HFFc6 (cell line): Measurements from ENCODE around the gene TRIM45. TPM values are rescaled to one million over a fixed set of nuclear protein-coding genes. Genes with fewer than 3 reads are reported as not detected.
A peak's percentile ranks its signal among the peaks of the same experiment; 100 is the strongest.

Source experiments
- DNase-seq: peaks from one replicate; pipeline ENCODE4 v3.0.0-alpha.2; 2018
- H3K27ac Mint-ChIP-seq: 2 replicates; pipeline ENCODE4 v1.8.0; 2020; ENCODE audit warnings: mild to moderate bottlenecking, mixed read lengths
- H3K27me3 Mint-ChIP-seq: 2 replicates; pipeline ENCODE4 v1.8.0; 2021; ENCODE audit warnings: mild to moderate bottlenecking, moderate library complexity, mixed read lengths; ENCODE audit not compliant: insufficient read depth
- H3K36me3 Mint-ChIP-seq: 2 replicates; pipeline ENCODE4 v1.8.0; 2021; ENCODE audit warnings: low read depth, mixed read lengths
- H3K4me1 Mint-ChIP-seq: 2 replicates; pipeline ENCODE4 v1.8.0; 2020; ENCODE audit warnings: low read depth, mixed read lengths
- H3K4me3 Mint-ChIP-seq: 2 replicates; pipeline ENCODE4 v1.8.0; 2020; ENCODE audit warnings: mild to moderate bottlenecking, moderate library complexity, mixed read lengths
- H3K9me3 Mint-ChIP-seq: 2 replicates; pipeline ENCODE4 v1.8.0; 2020; ENCODE audit warnings: mild to moderate bottlenecking, mixed read lengths
- microRNA-seq: library from miRNA; unstranded; fragments of <30 nt; microRNA quantifications from one replicate; pipeline ENCODE4, GENCODE V29; 2019
- total RNA-seq, 6 experiments: library from RNA; stranded (reverse); fragmentation: NEBNext Ultra II Directional; extraction: Animal tissue kit (Norgen Biotek cat#: 25700); gene quantifications; 2 replicates in 1 of 6; 3 replicates in 5 of 6; pipeline ENCODE4 v1.2.3, GENCODE V29; 2021
- TF ChIP-seq, protein P1 (sequence below): fragments of 200-600 bp; sonication (generic); IDR thresholded peaks from 2 replicates; pipeline ENCODE4 v1.5.0; 2021; ENCODE audit warnings: antibody characterized with exemption, mild to moderate bottlenecking

TRIM45 gene
- total RNA-seq, 6 experiments from 2014 or later, result 2.1 to 4.4 (median 3.6) TPM

DNA sequence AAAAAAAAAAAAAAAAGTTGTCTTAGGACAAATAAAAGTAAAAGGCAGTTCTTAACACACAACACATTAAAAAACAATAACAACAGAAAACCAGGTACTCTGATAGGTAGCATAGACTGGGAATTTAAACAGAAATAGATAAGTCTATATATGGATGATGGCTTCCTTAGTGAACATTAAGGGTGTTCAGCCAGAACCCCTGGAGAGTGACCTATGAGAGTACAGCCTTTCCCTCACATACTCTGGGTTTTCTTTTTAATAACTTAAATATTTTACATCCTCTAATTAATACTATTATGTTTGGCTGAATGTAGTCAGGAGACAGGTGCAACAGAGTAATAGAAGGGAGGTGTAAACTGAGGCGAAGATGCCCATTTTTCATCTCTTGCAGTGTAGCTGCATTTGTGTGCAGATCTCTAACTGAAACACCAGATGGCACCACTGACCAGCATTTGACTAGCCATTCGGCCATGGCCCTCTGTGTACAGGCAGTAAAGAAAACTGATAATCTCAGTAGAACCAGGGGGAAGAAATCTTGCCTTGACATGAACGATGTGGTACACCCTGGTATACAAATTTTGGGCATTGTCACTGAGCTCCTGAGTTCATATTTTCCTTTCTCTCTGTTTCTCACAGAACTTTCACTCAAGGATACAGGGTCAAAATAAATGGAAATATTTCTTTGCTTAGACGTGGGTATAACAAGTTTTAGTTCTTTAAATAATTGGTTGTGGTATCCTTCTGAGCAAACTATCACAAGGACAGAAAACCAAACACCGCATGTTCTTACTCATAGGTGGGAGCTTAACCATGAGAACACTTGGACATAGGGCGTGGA is 53.8 kb downstream of the TRIM45 start:
- Mint-ChIP-seq H3K4me3 (no peak overlapping the region), H3K27me3 (no peaks in the 10 kb centered on the region), H3K9me3 (no peaks in the 10 kb centered on the region), H3K4me1 (peaks cover 11% of the 10 kb centered on the region), H3K36me3 (no peaks in the 10 kb centered on the region), H3K27ac (peak overlapping the region; percentile 72)
- TF ChIP-seq, protein P1, sequence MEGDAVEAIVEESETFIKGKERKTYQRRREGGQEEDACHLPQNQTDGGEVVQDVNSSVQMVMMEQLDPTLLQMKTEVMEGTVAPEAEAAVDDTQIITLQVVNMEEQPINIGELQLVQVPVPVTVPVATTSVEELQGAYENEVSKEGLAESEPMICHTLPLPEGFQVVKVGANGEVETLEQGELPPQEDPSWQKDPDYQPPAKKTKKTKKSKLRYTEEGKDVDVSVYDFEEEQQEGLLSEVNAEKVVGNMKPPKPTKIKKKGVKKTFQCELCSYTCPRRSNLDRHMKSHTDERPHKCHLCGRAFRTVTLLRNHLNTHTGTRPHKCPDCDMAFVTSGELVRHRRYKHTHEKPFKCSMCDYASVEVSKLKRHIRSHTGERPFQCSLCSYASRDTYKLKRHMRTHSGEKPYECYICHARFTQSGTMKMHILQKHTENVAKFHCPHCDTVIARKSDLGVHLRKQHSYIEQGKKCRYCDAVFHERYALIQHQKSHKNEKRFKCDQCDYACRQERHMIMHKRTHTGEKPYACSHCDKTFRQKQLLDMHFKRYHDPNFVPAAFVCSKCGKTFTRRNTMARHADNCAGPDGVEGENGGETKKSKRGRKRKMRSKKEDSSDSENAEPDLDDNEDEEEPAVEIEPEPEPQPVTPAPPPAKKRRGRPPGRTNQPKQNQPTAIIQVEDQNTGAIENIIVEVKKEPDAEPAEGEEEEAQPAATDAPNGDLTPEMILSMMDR, result peak; percentile 92
- peak; percentile 57 for DNase-seq

DNA sequence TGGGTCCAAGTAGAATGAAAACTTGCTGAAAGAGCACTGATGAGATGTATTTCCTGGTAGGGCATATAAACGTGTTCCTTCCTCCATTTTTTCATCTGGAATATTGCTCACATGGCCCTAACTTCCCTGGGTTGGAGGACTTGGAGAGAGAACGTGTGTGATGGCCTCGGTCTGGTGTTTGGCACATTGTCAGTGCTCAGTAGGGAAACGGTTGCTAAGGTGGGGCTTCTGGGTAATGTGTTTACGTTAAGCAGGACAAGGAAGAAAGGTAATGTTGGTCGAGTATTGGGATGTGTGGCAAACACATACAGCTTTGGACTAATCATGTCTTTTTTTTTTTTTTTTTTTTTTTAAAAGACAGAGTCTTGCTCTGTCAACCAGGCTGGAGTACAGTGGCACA is 55.2 kb downstream of the TRIM45 start:
- Mint-ChIP-seq H3K27ac (no peak overlapping the region), H3K27me3 (no peaks in the 10 kb centered on the region), H3K4me3 (no peak overlapping the region), H3K36me3 (no peaks in the 10 kb centered on the region), H3K4me1 (peaks cover 24% of the 10 kb centered on the region), H3K9me3 (no peaks in the 10 kb centered on the region)
- TF ChIP-seq, protein P1, result no peak
- no peak for DNase-seq

DNA sequence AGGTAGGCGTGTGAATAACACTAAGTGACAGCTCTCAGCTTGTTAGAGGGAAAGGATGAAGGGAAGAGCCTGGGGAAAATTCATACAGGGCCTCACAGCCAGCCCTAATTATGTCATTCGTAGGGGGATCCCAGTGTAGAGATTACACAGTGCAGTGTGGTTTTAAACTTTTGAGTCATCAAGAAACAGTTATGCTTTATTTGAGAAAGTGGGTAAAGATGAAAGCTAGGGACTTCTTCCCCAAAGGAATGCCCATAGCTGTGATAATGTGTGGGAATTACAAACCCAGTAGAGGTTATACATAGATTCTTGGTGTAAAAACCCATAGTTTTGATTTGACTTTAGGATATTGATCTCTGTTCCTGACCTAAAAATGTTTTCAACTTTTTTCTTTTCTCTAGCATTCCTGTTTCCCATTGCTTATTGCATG is 59.5 kb downstream of the TRIM45 start:
- no peak overlapping the region for H3K4me3 Mint-ChIP-seq
- peak overlapping the region; percentile 38 for H3K27ac Mint-ChIP-seq
- peak; percentile 59 for DNase-seq
- TF ChIP-seq, protein P1, result no peak
- H3K9me3 Mint-ChIP-seq, result no peaks in the 10 kb centered on the region
- H3K27me3 Mint-ChIP-seq, result no peaks in the 10 kb centered on the region
- no peaks in the 10 kb centered on the region for H3K36me3 Mint-ChIP-seq
- H3K4me1 Mint-ChIP-seq, result peaks cover 31% of the 10 kb centered on the region

Small RNAs within 50 kb of the gene (microRNA-seq; reads per million reads assigned to microRNA genes)
- 16.2 reads per million, percentile 21 among the genes with 10 or more reads in this experiment for gene MIR942

Other genes starting within 250 kb of the TRIM45 start
- gene PTGFRN, start 211.8 kb downstream of the TRIM45 start, total RNA-seq, result under 1 TPM in 1 of 6 experiments, not detected in 5; 0.14 TPM
- gene CD101, start 120.0 kb downstream of the TRIM45 start, total RNA-seq, result not detected
- 10 to 100 TPM; 18.7 to 28.6 (median 24.2) TPM for gene TTF2, start 61.4 kb downstream of the TRIM45 start, total RNA-seq
- gene VTCN1, start 89.2 kb upstream of the TRIM45 start, total RNA-seq, result not detected
- 10 to 100 TPM; 38.0 to 45.1 (median 40.7) TPM for gene MAN1A2, start 245.7 kb upstream of the TRIM45 start, total RNA-seq